WTC11 (cell line): ENCODE data around the gene PRKCE. TPM values are rescaled to one million over a fixed set of nuclear protein-coding genes. Genes with fewer than 3 reads are reported as not detected.
A peak's percentile ranks its signal among the peaks of the same experiment; 100 is the strongest.

Experiments used
- ATAC-seq: fragments of 200-7000 bp; cut with Tn5 transposase; 2 replicates; pipeline ENCODE4 v1.10.0; 2021; ENCODE audit warnings: mild to moderate bottlenecking, moderate library complexity
- CTCF ChIA-PET: fragments of 300-600 bp; sonication (Branson Sonifier 250); formaldehyde crosslinking; loops from one replicate; lab custom pipeline; 2021; ENCODE audit warnings: antibody characterized with exemption; lab: Charles Lee
- POLR2A ChIA-PET: fragments of 350-600 bp; sonication (Branson Sonifier 250); formaldehyde crosslinking; loops from one replicate; lab custom pipeline; 2021; ENCODE audit warnings: antibody characterized with exemption; lab: Charles Lee
- DNase-seq: peaks from one replicate; pipeline ENCODE4 v3.0.0; 2021; ENCODE audit warnings: low spot score
- H3K27ac Mint-ChIP-seq: 2 replicates; pipeline ENCODE4 v1.8.0; 2021; ENCODE audit warnings: mixed read lengths
- H3K27me3 Mint-ChIP-seq: 2 replicates; pipeline ENCODE4 v1.8.0; 2021; ENCODE audit warnings: low read depth, mild to moderate bottlenecking, moderate library complexity, mixed read lengths
- H3K36me3 Mint-ChIP-seq: 2 replicates; pipeline ENCODE4 v1.8.0; 2021; ENCODE audit warnings: mixed read lengths
- H3K4me1 Mint-ChIP-seq: 2 replicates; pipeline ENCODE4 v1.8.0; 2022; ENCODE audit warnings: mixed read lengths
- H3K4me3 Mint-ChIP-seq: 2 replicates; pipeline ENCODE4 v1.8.0; 2021; ENCODE audit warnings: mild to moderate bottlenecking, moderate library complexity, mixed read lengths
- H3K9me3 Mint-ChIP-seq: 2 replicates; pipeline ENCODE4 v1.8.0; 2021; ENCODE audit warnings: mixed read lengths
- ATF1 ChIP-seq: sonication (generic); formaldehyde crosslinking; IDR thresholded peaks from 2 replicates; pipeline ENCODE4 v1.8.1; 2023; ENCODE audit warnings: mild to moderate bottlenecking, moderate library complexity, missing genetic modification reagents
- ATF2 ChIP-seq: sonication (generic); formaldehyde crosslinking; IDR thresholded peaks from 2 replicates; pipeline ENCODE4 v1.8.1; 2022; ENCODE audit warnings: low read depth, missing genetic modification reagents, borderline replicate concordance
- ELF4 ChIP-seq: sonication (generic); formaldehyde crosslinking; IDR thresholded peaks from 2 replicates; pipeline ENCODE4 v1.8.1; 2022; ENCODE audit warnings: low read depth, mild to moderate bottlenecking, moderate library complexity, missing genetic modification reagents
- FOXJ3 ChIP-seq: sonication (generic); formaldehyde crosslinking; IDR thresholded peaks from 2 replicates; pipeline ENCODE4 v1.9.0; 2021; ENCODE audit warnings: missing genetic modification reagents, mild to moderate bottlenecking, borderline replicate concordance
- GRHL2 ChIP-seq: fragments of 250-450 bp; sonication (Bioruptor Pico); IDR thresholded peaks from 2 replicates; pipeline ENCODE4 v1.8.0; 2022; ENCODE audit warnings: mild to moderate bottlenecking, moderate library complexity; ENCODE audit not compliant: insufficient replicate concordance, severe bottlenecking
- JAZF1 ChIP-seq: fragments of 250-450 bp; sonication (Bioruptor Pico); IDR thresholded peaks from 2 replicates; pipeline ENCODE4 v1.9.0; 2021; ENCODE audit warnings: moderate library complexity, mild to moderate bottlenecking, inconsistent platforms
- NFATC4 ChIP-seq: fragments of 250-450 bp; sonication (Bioruptor Pico); IDR thresholded peaks from 2 replicates; pipeline ENCODE4 v1.9.0; 2021; ENCODE audit warnings: mild to moderate bottlenecking
- PRRX2 ChIP-seq: fragments of 250-450 bp; sonication (Bioruptor Pico); IDR thresholded peaks from 2 replicates; pipeline ENCODE4 v1.8.0; 2021; ENCODE audit warnings: mild to moderate bottlenecking
- RELA ChIP-seq: sonication (generic); formaldehyde crosslinking; IDR thresholded peaks from 2 replicates; pipeline ENCODE4 v1.8.1; 2022; ENCODE audit warnings: missing genetic modification reagents, mild to moderate bottlenecking, borderline replicate concordance
- RORB ChIP-seq: fragments of 250-450 bp; sonication (Bioruptor Pico); IDR thresholded peaks from 2 replicates; pipeline ENCODE4 v1.9.0; 2021; ENCODE audit warnings: mild to moderate bottlenecking
- TEAD4 ChIP-seq: sonication (generic); formaldehyde crosslinking; IDR thresholded peaks from 2 replicates; pipeline ENCODE4 v1.8.0; 2022; ENCODE audit warnings: mild to moderate bottlenecking, missing genetic modification reagents
- TP53 ChIP-seq: sonication (generic); formaldehyde crosslinking; IDR thresholded peaks from 2 replicates; pipeline ENCODE4 v1.8.1; 2023; ENCODE audit warnings: mild to moderate bottlenecking, missing genetic modification reagents
- ZNF138 ChIP-seq: sonication (generic); formaldehyde crosslinking; conservative IDR thresholded peaks from 2 replicates; pipeline ENCODE4 v1.8.1; 2022; ENCODE audit warnings: mild to moderate bottlenecking, moderate library complexity, missing genetic modification reagents
- ZNF219 ChIP-seq: sonication (generic); formaldehyde crosslinking; IDR thresholded peaks from 2 replicates; pipeline ENCODE4 v1.8.0; 2023; ENCODE audit warnings: missing genetic modification reagents, mild to moderate bottlenecking, borderline replicate concordance
- ZNF232 ChIP-seq: sonication (generic); formaldehyde crosslinking; IDR thresholded peaks from 2 replicates; pipeline ENCODE4 v1.8.0; 2022; ENCODE audit warnings: mild to moderate bottlenecking, missing genetic modification reagents
- ZNF416 ChIP-seq: fragments of 250-450 bp; sonication (Bioruptor Pico); IDR thresholded peaks from 2 replicates; pipeline ENCODE4 v1.9.0; 2021; ENCODE audit warnings: mild to moderate bottlenecking, inconsistent platforms
- total RNA-seq: library from RNA; stranded (reverse); gene quantifications from 3 replicates; pipeline ENCODE4 v1.2.3, GENCODE V29; 2021
- TF ChIP-seq, protein P1 (sequence below): sonication (generic); formaldehyde crosslinking; IDR thresholded peaks from 2 replicates; pipeline ENCODE4 v1.8.0; 2022; ENCODE audit warnings: missing genetic modification reagents
- TF ChIP-seq, protein P2 (sequence below): sonication (generic); formaldehyde crosslinking; conservative IDR thresholded peaks from 2 replicates; pipeline ENCODE4 v1.8.1; 2023; ENCODE audit warnings: mild to moderate bottlenecking, low read depth, missing genetic modification reagents, moderate library complexity
- TF ChIP-seq, protein P3 (sequence below): sonication (generic); formaldehyde crosslinking; IDR thresholded peaks from 2 replicates; pipeline ENCODE4 v1.8.0; 2022; ENCODE audit warnings: mild to moderate bottlenecking, missing genetic modification reagents
- TF ChIP-seq, protein P4 (sequence below): sonication (generic); formaldehyde crosslinking; IDR thresholded peaks from 2 replicates; pipeline ENCODE4 v1.8.1; 2022; ENCODE audit warnings: missing genetic modification reagents, borderline replicate concordance

Gene PRKCE
- total RNA-seq, 1 experiment from 2014 or later = 5.8 TPM

GRCh38 chr2:45647986-45648520, 3.4 kb upstream of the PRKCE start:
- ATAC-seq (no peak), DNase-seq (no peak)
- no peak overlapping the region for H3K4me3 Mint-ChIP-seq
- CTCF ChIA-PET = no interaction called here
- no peaks in the 10 kb centered on the region for H3K9me3 Mint-ChIP-seq
- POLR2A ChIA-PET = no interaction called here
- H3K36me3 Mint-ChIP-seq = no peaks in the 10 kb centered on the region
- no peak overlapping the region for H3K27ac Mint-ChIP-seq
- H3K4me1 Mint-ChIP-seq = peaks cover 20% of the 10 kb centered on the region
- peaks cover 71% of the 10 kb centered on the region for H3K27me3 Mint-ChIP-seq
- TF ChIP-seq RORB (CRISPR knock-in tag) (no peak), NFATC4 (CRISPR knock-in tag) (no peak), ZNF232 (CRISPR knock-in tag) (no peak), ATF1 (CRISPR knock-in tag) (no peak), PRRX2 (CRISPR knock-in tag) (no peak), TP53 (CRISPR knock-in tag) (no peak), ATF2 (no peak), ZNF219 (no peak)
- TF ChIP-seq, protein P1, sequence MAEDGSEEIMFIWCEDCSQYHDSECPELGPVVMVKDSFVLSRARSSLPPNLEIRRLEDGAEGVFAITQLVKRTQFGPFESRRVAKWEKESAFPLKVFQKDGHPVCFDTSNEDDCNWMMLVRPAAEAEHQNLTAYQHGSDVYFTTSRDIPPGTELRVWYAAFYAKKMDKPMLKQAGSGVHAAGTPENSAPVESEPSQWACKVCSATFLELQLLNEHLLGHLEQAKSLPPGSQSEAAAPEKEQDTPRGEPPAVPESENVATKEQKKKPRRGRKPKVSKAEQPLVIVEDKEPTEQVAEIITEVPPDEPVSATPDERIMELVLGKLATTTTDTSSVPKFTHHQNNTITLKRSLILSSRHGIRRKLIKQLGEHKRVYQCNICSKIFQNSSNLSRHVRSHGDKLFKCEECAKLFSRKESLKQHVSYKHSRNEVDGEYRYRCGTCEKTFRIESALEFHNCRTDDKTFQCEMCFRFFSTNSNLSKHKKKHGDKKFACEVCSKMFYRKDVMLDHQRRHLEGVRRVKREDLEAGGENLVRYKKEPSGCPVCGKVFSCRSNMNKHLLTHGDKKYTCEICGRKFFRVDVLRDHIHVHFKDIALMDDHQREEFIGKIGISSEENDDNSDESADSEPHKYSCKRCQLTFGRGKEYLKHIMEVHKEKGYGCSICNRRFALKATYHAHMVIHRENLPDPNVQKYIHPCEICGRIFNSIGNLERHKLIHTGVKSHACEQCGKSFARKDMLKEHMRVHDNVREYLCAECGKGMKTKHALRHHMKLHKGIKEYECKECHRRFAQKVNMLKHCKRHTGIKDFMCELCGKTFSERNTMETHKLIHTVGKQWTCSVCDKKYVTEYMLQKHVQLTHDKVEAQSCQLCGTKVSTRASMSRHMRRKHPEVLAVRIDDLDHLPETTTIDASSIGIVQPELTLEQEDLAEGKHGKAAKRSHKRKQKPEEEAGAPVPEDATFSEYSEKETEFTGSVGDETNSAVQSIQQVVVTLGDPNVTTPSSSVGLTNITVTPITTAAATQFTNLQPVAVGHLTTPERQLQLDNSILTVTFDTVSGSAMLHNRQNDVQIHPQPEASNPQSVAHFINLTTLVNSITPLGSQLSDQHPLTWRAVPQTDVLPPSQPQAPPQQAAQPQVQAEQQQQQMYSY (CRISPR knock-in tag) = no peak

GRCh38 chr2:45648636-45649035, 2.8 kb upstream of the PRKCE start:
- ChIA-PET CTCF (no interaction called here), POLR2A (no interaction called here)
- ATAC-seq (no peak), DNase-seq (no peak)
- H3K36me3 Mint-ChIP-seq = no peaks in the 10 kb centered on the region
- peaks cover 19% of the 10 kb centered on the region for H3K4me1 Mint-ChIP-seq
- no peak overlapping the region for H3K4me3 Mint-ChIP-seq
- TF ChIP-seq GRHL2 (CRISPR knock-in tag) (no peak), JAZF1 (no peak), ELF4 (CRISPR knock-in tag) (no peak), RELA (CRISPR knock-in tag) (no peak), ZNF138 (CRISPR knock-in tag) (no peak), ZNF416 (CRISPR knock-in tag) (no peak)
- H3K27me3 Mint-ChIP-seq = peaks cover 72% of the 10 kb centered on the region
- H3K9me3 Mint-ChIP-seq = no peaks in the 10 kb centered on the region
- H3K27ac Mint-ChIP-seq = no peak overlapping the region

- H3K36me3 Mint-ChIP-seq = no peaks in the 10 kb centered on the region
- H3K27ac Mint-ChIP-seq = no peak overlapping the region
- peak overlapping the region; percentile 80 for H3K4me3 Mint-ChIP-seq
- ChIA-PET CTCF (interaction anchor here (0.8 to 2.0 kb wide), 15 partner anchors 10 to 331 kb away, joined by 3 to 11 read pairs (median 4); partner anchors contain the start of gene SRBD1), POLR2A (interaction anchor here (1.1 kb wide), 1 partner anchor 10 kb away, joined by 4 read pairs; no protein-coding TSS in a partner anchor)
- no peaks in the 10 kb centered on the region for H3K9me3 Mint-ChIP-seq
- H3K4me1 Mint-ChIP-seq = peaks cover 16% of the 10 kb centered on the region
- DNase-seq = no peak
- no peak for ATAC-seq
- peaks cover 73% of the 10 kb centered on the region for H3K27me3 Mint-ChIP-seq
- no peak for TF ChIP-seq TEAD4 (CRISPR knock-in tag)
- no peak for TF ChIP-seq FOXJ3 (CRISPR knock-in tag)
- TF ChIP-seq, protein P2, sequence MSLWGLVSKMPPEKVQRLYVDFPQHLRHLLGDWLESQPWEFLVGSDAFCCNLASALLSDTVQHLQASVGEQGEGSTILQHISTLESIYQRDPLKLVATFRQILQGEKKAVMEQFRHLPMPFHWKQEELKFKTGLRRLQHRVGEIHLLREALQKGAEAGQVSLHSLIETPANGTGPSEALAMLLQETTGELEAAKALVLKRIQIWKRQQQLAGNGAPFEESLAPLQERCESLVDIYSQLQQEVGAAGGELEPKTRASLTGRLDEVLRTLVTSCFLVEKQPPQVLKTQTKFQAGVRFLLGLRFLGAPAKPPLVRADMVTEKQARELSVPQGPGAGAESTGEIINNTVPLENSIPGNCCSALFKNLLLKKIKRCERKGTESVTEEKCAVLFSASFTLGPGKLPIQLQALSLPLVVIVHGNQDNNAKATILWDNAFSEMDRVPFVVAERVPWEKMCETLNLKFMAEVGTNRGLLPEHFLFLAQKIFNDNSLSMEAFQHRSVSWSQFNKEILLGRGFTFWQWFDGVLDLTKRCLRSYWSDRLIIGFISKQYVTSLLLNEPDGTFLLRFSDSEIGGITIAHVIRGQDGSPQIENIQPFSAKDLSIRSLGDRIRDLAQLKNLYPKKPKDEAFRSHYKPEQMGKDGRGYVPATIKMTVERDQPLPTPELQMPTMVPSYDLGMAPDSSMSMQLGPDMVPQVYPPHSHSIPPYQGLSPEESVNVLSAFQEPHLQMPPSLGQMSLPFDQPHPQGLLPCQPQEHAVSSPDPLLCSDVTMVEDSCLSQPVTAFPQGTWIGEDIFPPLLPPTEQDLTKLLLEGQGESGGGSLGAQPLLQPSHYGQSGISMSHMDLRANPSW (CRISPR knock-in tag) = no peak
- TF ChIP-seq, protein P3, sequence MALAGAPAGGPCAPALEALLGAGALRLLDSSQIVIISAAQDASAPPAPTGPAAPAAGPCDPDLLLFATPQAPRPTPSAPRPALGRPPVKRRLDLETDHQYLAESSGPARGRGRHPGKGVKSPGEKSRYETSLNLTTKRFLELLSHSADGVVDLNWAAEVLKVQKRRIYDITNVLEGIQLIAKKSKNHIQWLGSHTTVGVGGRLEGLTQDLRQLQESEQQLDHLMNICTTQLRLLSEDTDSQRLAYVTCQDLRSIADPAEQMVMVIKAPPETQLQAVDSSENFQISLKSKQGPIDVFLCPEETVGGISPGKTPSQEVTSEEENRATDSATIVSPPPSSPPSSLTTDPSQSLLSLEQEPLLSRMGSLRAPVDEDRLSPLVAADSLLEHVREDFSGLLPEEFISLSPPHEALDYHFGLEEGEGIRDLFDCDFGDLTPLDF = no peak
- TF ChIP-seq, protein P4, sequence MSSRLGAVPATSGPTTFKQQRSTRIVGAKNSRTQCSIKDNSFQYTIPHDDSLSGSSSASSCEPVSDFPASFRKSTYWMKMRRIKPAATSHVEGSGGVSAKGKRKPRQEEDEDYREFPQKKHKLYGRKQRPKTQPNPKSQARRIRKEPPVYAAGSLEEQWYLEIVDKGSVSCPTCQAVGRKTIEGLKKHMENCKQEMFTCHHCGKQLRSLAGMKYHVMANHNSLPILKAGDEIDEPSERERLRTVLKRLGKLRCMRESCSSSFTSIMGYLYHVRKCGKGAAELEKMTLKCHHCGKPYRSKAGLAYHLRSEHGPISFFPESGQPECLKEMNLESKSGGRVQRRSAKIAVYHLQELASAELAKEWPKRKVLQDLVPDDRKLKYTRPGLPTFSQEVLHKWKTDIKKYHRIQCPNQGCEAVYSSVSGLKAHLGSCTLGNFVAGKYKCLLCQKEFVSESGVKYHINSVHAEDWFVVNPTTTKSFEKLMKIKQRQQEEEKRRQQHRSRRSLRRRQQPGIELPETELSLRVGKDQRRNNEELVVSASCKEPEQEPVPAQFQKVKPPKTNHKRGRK (CRISPR knock-in tag) = no peak
These were observed 2.0 kb upstream of the PRKCE start for GRCh38 chr2:45649462-45649857.
